ENCODE data around the gene METTL16.

DNA sequence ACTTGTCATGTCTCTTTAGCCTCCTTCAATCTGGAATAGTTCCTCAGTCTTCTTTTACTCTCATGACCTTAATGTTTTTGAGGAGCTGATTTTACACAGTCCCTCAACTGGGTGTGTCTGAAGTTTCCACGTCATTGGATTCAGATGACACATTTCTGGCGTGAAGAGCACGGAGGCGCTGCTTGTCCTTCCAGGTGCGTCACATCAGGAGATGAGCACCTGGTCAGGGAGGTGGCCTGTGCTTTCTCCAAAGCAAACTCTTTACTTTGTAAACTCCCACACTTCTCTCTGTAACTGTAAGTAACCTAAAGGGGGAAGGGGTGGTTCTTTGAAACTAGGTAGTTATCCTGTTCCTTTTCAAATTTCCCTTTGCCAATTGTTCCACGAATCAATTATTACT is 58.4 kb downstream of the METTL16 start:
- TF ChIP-seq, protein P1, sequence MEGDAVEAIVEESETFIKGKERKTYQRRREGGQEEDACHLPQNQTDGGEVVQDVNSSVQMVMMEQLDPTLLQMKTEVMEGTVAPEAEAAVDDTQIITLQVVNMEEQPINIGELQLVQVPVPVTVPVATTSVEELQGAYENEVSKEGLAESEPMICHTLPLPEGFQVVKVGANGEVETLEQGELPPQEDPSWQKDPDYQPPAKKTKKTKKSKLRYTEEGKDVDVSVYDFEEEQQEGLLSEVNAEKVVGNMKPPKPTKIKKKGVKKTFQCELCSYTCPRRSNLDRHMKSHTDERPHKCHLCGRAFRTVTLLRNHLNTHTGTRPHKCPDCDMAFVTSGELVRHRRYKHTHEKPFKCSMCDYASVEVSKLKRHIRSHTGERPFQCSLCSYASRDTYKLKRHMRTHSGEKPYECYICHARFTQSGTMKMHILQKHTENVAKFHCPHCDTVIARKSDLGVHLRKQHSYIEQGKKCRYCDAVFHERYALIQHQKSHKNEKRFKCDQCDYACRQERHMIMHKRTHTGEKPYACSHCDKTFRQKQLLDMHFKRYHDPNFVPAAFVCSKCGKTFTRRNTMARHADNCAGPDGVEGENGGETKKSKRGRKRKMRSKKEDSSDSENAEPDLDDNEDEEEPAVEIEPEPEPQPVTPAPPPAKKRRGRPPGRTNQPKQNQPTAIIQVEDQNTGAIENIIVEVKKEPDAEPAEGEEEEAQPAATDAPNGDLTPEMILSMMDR (IDR thresholded peaks at IDR 0.05) = no peak
- TF ChIP-seq EP300 (IDR thresholded peaks at IDR 0.05) = no peak
- no peak for TF ChIP-seq POLR2A (IDR thresholded peaks at IDR 0.05)
- no peak for TF ChIP-seq POLR2AphosphoS5 (IDR thresholded peaks at IDR 0.05)
